Measurements from ENCODE around the gene B3GNT8.
"Not testable (repeated sequence)": the region's sequence is repeated elsewhere in the genome, so short reads cannot be mapped to it uniquely, and the experiment has no call there.

- TF ChIP-seq EZH2 (IDR thresholded peaks at IDR 0.05; ENCODE audit: low read depth, unreplicated experiment); CTCF (conservative IDR thresholded peaks at IDR 0.05; ENCODE audit: low read depth in 2 of 2); POLR2AphosphoS5 (IDR thresholded peaks at IDR 0.05; ENCODE audit: low read depth); EZH2phosphoT487 (IDR thresholded peaks at IDR 0.05; ENCODE audit: unreplicated experiment); REST (IDR thresholded peaks at IDR 0.05; ENCODE audit: unreplicated experiment); NANOG (IDR thresholded peaks at IDR 0.05; ENCODE audit: borderline replicate concordance); CREB1 (CRISPR knock-in tag; IDR thresholded peaks at IDR 0.05; ENCODE audit: low read depth); ZNF114 (CRISPR knock-in tag; IDR thresholded peaks at IDR 0.05); STAT1 (IDR thresholded peaks at IDR 0.05; ENCODE audit: unreplicated experiment); ETS1 (IDR thresholded peaks at IDR 0.05); ZNF331 (CRISPR knock-in tag; IDR thresholded peaks at IDR 0.05; ENCODE audit: low read depth); JUNB (IDR thresholded peaks at IDR 0.05; ENCODE audit: unreplicated experiment); ZNF462 (CRISPR knock-in tag; IDR thresholded peaks at IDR 0.05): not testable (repeated sequence)
Observed at GRCh38 chr19:41435376-41435775, 8.2 kb upstream of the B3GNT8 start.

Data from GM23338 (cell line).